ENCODE results near the gene GRID1. TPM values are rescaled to one million over a fixed set of nuclear protein-coding genes. Genes with fewer than 3 reads are reported as not detected.

The GRID1 gene
- polyA plus RNA-seq, 1 experiment: 0.49 TPM

- Histone ChIP-seq H3K4me3 (ENCODE audit: low read depth, low read length) (no peak overlapping the region), H3K27me3 (ENCODE audit: control insufficient read depth, insufficient read depth, low read length) (no peaks in the 10 kb centered on the region), H3K36me3 (ENCODE audit: control insufficient read depth, insufficient read depth, low read length) (no peaks in the 10 kb centered on the region)
- POLR2A ChIA-PET: no interaction called here
- CTCF ChIA-PET: no interaction called here
- no peak for TF ChIP-seq CTCF (IDR thresholded peaks at IDR 0.05; ENCODE audit: insufficient read depth, low read depth, low read length)
- DNase-seq (ENCODE audit: low read depth): no peak
These were observed 81.3 kb downstream of the GRID1 start for GRCh38 chr10:86285136-86285790.

GRCh38 chr10:86284355-86285105 is 82.1 kb downstream of the GRID1 start:
- no peaks in the 10 kb centered on the region for H3K36me3 ChIP-seq (ENCODE audit: control insufficient read depth, insufficient read depth, low read length)
- no peaks in the 10 kb centered on the region for H3K27me3 ChIP-seq (ENCODE audit: control insufficient read depth, insufficient read depth, low read length)
- H3K4me3 ChIP-seq (ENCODE audit: low read depth, low read length): no peak overlapping the region
- no peak for TF ChIP-seq CTCF (IDR thresholded peaks at IDR 0.05; ENCODE audit: insufficient read depth, low read depth, low read length)
- ChIA-PET POLR2A (no interaction called here), CTCF (no interaction called here)
- no peak for DNase-seq (ENCODE audit: low read depth)

- no peak for DNase-seq (ENCODE audit: low read depth)
- no peak for TF ChIP-seq CTCF (IDR thresholded peaks at IDR 0.05; ENCODE audit: insufficient read depth, low read depth, low read length)
- Histone ChIP-seq H3K4me3 (ENCODE audit: low read depth, low read length) (no peak overlapping the region), H3K27me3 (ENCODE audit: control insufficient read depth, insufficient read depth, low read length) (no peaks in the 10 kb centered on the region), H3K36me3 (ENCODE audit: control insufficient read depth, insufficient read depth, low read length) (no peaks in the 10 kb centered on the region)
- ChIA-PET POLR2A (no interaction called here), CTCF (no interaction called here)
These were observed 82.9 kb downstream of the GRID1 start for GRCh38 chr10:86283466-86284287.

- Histone ChIP-seq H3K36me3 (ENCODE audit: control insufficient read depth, insufficient read depth, low read length) (no peaks in the 10 kb centered on the region), H3K27me3 (ENCODE audit: control insufficient read depth, insufficient read depth, low read length) (no peaks in the 10 kb centered on the region), H3K4me3 (ENCODE audit: low read depth, low read length) (no peak overlapping the region)
- DNase-seq (ENCODE audit: low read depth): no peak
- ChIA-PET POLR2A (no interaction called here), CTCF (no interaction called here)
- no peak for TF ChIP-seq CTCF (IDR thresholded peaks at IDR 0.05; ENCODE audit: insufficient read depth, low read depth, low read length)
These were observed 83.7 kb downstream of the GRID1 start for GRCh38 chr10:86282664-86283465.
